Prostate gland (tissue), 2 donors: Measurements from ENCODE around the gene PTPRC.

Experiments
- CTCF ChIP-seq, 4 experiments: fragments of 200-600 bp in 2 of 4; fragments of 450-650 bp in 2 of 4; sonication (generic) in 2 of 4; IDR thresholded peaks; 1 replicate in 3 of 4; 2 replicates in 1 of 4; pipeline ENCODE4 v1.5.1; 2016 to 2019; ENCODE audit warnings: antibody characterized with exemption in 4 of 4, mild to moderate bottlenecking in 2 of 4, moderate library complexity in 2 of 4
- POLR2A ChIP-seq: fragments of 450-650 bp; IDR thresholded peaks from one replicate; pipeline ENCODE4 v1.6.1; 2016; ENCODE audit warnings: antibody characterized with exemption, mild to moderate bottlenecking

DNA sequence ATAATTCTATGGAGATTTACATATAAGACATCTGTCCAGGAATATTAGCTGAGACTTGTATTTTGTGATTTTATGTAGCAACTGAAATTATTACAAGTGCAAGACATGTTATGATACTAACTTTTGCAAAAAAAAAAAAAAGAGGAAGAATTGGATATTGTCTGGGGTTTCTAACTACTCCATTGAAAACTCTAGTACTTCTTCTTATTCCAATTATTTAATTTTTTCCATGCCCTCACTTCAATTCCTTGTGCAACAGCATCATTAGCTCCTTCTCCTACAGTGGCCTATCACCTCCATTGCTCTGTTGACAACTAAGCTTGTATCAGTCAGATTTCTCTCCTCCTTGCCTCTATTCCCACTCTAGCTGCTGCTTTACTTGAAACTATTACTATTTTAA is 126.6 kb downstream of the PTPRC start:
- TF ChIP-seq CTCF (IDR thresholded peaks at IDR 0.05): no peak
- TF ChIP-seq POLR2A: no peak
